Measurements from ENCODE around the gene PNPLA7.

PNPLA7 gene

DNA sequence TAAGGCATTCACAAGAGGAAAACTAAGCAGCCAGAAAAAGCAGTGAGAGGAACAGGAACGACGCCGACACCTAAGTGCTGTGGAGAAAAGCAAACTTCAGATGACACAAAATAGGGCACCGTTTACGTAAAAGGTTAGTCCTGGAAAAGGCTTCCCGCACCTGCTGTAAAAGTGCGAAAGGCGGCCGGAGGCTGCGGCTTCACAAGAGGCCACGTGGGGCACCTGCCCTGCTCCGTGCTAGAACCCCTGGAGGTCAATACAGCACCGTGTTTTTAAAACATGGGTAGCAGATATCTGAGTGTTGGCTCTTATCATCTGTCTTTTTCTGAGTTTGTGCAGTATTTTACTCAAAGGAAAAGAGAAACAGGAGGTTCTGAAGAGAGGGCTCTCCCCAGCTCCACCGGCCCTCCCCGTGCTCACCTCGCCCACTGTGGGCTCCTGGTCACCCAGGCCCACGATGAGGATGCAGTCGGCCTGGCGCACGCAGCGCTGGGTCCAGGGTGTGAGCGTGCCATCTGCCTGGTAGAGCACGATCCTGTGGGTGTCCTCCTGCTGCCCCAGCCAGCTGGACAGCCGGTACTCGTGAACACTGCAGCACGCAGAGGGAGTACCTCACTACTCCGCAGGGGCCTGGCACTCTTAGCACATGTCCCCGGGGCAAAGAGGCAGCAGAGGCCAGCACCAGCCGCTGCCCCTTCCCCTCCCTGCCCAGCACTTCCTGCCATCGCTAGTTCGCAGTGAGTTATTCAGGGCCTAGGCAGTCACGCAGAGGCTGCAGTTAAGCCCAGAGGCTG, 70.1 kb downstream of the PNPLA7 start:
- TF ChIP-seq CTCF (IDR thresholded peaks at IDR 0.05) = no peak

DNA sequence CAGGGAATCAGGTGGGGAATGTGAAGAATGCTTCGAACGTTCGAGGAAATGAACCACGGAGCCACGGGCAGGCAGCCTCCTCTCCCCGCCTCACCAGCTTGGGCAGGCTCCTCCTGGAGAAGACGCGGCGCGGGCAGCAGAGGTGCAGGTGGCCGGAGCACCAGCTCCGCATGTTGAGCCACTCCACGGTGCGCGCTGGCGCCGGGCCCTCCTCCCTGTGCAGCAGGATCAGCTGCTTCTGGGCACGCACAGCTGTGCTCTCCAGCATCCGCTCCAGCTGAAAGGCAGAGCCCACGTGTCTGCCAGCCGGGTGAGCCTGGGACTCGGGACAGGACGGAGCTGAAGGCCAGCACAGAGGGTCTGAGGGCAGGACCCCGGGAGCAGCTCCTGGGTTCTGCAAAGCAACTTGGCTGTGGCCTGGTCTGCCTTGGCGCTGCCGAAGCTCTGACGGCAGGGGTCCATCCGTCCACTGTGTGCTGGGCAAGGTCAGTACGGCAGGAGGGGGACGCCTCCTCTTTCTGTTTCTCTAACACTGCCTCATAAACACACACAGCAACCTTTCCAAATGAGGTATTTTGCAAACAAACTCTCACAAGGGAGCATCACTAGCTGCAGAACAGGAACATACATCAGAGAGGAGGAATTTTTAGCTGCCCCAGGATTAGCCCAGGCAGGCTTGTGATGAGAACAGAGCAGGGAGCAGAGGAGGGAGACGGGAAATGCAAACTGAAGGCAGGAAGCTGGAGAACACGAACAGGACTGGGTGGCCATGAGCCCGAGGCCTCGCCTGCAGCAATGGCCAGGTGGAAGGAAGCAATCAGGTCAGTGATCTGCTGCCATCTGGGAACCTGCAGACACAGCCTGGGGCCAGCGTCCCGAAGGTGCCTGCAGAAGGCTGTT, 71.0 kb downstream of the PNPLA7 start:
- TF ChIP-seq CTCF (IDR thresholded peaks at IDR 0.05) = no peak

DNA sequence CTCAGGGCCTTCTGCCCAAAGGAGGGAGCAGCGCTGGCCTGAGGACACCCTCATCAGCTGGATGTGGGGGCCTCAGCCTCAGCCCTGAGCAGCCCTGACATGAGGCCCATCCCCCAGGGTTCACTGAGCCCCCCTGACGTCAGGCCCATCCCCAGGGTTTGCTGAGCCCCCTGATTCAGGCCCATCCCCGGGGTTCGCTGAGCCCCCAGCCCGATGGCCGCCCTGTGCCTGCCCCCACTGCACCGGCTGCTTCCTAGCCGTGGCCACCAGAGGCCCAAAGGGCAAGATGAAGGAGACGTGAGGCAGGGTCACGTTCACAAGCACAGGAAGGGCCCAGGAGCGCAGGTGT, 71.6 kb downstream of the PNPLA7 start:
- TF ChIP-seq CTCF (IDR thresholded peaks at IDR 0.05) = no peak

DNA sequence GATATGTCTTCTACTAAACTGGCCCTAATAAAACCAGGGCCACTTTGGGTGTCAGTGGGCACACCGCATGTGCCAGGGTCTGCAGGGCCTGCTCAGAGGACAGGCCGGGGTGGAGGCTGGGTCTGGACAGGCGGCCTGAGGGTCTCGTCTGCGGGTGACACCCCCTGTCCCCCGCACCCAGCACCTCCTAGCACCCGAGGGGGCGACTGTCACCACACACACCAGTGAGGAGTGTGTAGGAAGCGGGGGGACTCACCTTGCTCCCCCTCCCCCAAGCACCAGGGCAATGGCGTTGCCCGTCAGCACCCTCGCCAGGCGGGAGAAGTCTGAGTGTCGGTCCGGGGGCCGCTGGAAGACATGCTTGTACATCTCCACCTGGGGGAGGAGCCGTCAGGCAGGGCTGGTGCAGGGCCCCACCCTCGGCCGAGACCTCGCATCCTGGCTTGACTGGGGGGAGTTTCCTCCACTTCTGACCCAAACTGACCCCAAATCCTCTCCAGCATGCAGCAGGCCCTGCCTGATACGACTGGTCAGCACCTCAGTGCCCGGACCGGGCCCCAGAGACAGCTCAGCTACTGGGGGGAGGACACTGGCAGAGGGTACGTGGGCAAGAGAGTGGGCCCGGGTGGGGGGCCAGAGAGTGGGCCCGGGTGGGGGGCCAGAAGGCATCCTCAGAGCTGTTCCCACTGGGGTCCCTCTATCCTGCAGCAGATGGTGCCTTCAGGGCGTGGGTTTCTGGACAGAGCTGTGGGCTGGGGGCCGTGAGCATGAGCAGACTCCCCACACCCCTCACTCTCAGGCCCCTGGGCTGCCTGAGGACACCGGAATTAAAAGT, 72.2 kb downstream of the PNPLA7 start:
- no peak for TF ChIP-seq CTCF (IDR thresholded peaks at IDR 0.05)

DNA sequence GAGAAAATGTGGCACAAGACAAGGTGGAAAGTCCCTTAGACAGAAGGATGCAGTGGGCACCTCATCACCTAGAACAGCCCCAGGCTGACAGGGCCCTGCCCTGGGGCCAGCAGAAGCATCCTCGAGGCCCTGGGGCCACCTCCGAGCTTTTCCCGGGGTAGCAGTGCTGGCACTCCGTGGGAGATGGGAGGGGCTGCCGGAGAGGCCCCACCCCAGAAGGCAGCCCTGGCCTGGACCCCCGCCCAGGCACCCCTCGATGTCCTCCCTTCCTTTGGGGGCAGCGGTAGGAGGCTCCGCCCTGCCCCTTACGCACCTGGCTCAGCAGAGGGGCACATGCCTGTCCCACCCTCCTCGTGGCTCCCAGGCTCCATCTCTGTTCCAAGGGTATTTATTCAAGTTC, 73.3 kb downstream of the PNPLA7 start:
- no peak for TF ChIP-seq CTCF (IDR thresholded peaks at IDR 0.05)

DNA sequence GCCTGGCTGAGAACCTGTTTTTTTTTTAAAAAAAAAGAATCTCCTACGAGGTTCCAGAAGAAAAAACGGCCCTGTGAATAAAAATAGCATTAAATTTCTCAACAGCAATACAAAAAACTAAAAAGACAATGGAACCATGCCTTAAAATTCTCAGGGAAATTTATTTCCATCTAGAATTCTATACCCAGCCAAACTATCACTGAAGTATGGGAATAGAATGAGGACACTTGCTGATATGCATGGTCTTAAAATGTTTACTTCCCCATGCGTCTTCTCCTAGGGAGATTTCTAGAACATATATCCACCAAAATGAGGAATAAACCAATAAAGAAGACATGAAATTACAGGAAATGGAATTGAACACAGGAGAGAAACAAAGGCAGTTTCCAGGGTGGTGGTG, 74.5 kb downstream of the PNPLA7 start:
- TF ChIP-seq CTCF (IDR thresholded peaks at IDR 0.05) = no peak

GRCh38 chr9:137474271-137474670, 75.9 kb downstream of the PNPLA7 start:
- no peak for TF ChIP-seq CTCF (IDR thresholded peaks at IDR 0.05)
